NCI-H1694 treated with DMSO at 0.1 percent for 48 hours (cell line): ENCODE data around the gene HOXA9.

Source experiments
- DNase-seq: peaks from one replicate; lab custom pipeline; 2025; lab: John Stamatoyannopoulos, UW

Gene HOXA9

DNA sequence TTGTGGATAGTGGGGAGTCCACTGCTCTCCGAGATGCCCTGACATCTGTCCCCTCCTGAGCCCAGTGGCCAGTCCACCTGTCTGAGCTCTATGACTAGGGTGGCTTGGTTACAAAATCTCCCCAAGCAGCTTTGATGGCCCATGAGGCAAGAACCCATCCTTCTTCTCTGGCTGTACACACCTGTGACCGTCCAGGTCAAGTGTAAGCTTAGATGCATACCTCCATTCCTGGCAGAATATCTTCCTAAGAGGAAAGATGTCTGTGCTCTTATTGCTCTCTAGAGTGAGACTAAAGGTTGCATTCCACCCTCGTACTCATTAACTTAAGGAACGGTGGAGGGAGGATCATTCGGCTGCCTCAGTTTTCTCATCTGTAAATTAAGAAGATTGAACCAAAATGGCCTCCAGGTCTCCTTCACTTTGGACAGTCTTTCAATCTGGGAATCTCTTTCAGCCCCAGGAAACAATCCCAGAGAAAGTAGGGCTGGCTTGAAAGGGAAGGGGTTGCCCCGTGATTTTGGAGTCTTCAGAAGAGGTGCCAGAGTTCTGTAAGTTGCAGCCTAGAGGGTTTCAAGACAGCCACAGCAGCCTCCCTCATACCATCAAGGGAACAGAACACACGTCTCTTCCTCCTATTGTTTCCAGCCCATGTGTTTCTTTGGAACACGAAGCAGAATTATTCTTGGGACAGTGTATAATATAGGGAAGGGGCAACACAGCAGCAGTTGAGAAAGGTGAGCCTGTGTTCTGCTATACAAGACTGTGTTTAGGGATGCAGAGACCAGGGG is 40.2 kb downstream of the HOXA9 start:
- no peak for DNase-seq

DNA sequence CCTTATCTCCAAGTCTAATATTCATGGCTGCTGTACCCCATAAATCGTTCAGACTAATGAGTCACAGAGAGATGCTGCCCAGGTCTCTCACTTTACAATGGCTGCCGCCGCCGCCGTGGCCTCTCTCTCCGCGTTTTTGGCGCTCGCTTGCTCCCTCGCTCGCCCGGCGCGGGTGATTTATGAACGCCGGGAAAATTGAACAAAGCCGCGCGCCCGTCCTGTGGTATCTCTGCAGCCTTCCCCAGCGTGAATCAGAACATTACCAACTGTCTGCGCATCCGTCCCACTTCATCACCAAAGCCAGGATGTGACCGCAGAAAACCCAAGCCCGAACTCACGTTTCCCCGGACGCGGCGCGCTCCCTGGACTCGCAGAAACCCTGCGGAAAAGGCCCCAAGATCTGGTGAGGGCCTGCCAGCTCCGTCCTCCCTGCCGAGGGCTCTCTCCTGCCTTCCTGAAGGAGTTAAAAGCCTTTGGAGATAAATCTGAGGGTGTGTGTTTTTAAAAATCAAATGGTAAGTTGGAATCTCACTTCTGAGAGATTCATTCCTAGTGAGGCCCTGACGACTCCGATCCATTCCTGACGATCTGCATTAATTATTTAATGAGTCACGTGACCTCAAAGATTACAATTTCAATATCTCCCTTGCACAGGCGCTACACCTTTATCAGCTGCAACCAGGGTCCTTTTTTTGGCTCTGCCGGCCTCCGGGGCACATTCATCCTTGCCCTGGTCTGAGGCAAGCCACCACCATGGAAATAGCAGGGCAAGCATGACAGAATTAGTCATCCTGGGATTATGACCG is 41.0 kb downstream of the HOXA9 start:
- DNase-seq = no peak

DNA sequence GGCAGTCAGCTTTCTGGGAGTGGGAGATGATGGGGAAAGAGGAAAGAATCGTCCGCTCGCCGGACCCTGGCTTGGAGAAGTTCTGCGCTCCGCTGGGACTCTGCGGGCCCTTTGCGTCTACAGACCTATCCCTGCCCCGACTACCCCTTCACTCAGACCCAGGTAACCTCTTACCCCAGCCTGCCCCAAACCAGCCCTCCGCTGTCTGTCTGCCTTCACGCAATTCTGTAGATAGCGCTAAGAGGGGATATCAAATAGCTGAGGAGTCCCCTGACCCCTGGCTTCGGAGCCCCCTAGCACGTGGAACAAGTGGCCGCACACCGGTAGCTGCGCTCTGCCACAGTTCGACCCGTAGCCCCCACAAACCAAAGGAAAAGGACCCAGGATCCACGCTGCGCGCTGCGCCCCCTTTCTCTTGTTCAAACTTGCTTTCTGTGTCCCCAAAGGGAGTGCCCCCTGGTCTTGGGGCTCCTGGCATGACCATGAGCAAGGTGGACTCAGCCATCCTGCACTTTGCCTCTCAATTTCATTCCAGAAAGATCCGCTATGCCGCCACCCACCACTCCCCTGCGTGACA is 41.8 kb downstream of the HOXA9 start:
- no peak for DNase-seq

DNA sequence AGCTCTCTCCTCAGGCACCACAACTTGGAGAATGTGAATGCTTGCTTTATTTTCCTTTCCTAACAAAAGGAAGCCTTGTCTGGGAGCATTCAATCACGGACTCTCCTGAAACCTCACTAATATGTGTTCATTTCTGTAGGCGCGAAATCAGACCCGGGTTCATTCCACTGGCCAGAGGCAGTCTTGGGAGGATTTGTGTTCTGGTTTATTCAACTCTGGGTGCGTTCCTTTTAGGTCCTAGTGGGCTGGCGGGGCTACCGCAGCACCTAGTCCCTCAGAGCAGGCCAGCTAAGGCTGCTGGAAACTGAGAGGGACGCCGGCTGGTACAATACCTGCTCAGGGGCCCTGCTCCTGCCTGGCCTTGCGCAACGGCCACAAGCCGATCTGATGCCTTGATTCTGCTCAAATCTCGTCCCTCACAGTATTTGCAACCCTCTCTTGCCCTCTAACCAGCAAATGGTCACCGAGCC is 42.3 kb downstream of the HOXA9 start:
- DNase-seq = no peak

GRCh38 chr7:27122077-27122910 is 43.0 kb downstream of the HOXA9 start:
- DNase-seq = no peak

GRCh38 chr7:27121684-27122076 is 43.7 kb downstream of the HOXA9 start:
- DNase-seq = no peak

DNA sequence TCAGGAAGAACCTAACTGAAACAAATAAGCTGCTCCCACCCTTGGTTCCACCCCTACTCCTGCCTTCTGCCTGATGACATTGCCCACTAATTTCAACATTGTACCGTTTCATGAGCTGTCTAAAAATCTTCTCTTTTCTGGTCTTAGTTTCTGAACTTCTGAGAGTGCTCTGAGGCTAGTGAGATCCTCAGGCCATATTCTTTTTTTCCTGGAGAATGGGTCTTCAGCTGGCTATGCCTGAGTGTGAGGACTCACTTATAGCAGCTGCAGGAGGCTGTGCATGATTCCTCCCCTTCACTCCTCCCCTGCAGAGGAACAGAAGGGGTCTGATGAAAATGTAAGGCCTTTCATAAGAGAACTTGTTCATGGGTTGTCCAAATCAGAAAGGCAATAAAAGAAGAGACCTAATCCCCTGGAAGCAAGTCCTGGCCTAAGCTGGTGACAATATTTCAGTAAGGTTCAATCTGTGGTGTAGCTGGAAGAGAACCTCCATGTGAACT is 45.9 kb downstream of the HOXA9 start:
- no peak for DNase-seq

DNA sequence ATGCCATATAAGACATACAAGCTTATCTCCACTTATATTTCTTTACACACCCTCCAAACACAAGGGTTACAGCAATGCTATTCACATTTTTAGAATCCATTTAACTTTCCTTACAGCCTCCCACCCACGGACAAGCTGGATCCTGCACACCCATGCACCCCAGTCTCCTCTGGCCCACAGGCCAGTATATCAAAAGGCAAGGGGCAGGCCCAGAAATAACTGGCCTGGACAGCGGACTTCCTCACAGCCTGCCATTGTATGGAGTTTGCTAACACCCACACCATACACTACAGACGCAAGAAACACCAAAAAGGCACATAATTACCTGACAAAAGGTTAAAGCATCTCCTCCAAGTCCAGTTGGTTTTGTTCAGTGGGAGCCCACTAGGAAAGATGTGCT is 46.8 kb downstream of the HOXA9 start:
- DNase-seq = no peak

DNA sequence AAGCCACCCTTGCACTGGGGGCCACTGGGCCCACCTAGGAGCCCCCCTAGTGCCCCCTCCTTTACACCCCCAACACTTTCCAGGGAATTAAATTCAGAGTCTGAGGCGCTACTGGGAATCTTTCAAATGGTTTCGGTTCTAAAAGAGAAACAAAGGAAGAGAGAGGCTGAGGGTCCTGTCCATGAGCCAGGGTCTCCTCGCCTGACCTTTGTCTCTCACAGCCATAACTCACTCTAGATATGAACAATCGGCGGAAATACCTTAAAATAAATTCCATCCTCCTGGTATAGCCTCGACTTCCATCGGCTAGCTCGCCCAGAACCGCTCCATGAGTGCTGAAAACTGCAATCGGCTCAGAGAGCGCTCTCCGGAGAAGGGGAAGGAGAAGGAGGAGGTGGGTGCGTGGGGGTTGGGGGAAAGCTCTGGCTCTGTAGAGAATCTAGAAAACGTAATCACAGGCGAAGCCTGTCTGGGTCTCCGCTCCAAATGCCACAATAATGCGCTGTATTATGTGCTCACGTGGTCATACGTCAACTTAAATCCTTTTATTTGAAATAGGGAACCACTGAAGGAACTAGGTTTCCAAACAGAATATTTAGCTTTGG is 47.3 kb downstream of the HOXA9 start:
- no peak for DNase-seq

DNA sequence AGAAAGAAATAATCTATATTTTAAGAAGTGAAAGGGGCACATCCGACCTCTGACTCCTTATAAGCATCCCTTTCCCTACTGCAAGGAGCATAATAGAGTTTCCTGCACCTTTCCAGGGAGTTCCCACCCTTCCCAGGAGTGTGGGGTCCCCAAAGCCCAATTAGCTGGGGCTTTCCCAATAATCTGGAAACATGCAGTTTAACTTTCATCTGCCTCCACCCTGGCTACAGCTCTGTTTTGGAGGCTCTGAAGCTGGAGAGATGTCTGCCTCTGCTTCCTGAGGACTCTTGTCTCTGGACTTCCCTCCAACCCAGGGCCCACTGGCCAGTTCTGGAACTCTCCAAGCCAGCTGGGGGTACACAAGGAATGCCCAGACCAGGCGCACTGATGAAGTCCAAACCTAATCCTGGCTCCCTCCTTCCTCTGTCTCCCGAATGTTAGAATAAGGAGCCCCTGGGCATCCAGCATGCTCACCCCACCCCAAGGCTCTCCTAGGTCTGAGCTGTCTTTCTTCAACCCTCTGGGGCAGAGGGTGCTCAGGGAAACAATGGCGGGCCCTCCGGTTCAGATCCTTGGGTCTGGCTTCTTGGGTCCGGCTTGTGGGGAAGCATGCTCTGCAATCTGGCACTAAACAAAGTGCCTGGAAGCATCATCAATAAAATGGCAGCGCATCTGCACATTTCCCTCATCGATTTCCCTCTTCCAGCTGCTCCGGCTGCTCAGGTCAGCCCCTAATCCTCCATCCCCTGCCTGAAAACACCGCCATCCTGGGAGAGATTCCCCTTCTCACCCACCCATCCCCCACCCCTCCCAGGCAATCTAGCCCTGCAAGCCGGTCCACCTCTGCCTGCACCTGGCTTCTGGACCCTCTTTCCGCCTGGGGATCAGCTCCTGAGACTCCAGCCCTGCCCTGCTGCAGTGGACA is 48.1 kb downstream of the HOXA9 start:
- DNase-seq = no peak

DNA sequence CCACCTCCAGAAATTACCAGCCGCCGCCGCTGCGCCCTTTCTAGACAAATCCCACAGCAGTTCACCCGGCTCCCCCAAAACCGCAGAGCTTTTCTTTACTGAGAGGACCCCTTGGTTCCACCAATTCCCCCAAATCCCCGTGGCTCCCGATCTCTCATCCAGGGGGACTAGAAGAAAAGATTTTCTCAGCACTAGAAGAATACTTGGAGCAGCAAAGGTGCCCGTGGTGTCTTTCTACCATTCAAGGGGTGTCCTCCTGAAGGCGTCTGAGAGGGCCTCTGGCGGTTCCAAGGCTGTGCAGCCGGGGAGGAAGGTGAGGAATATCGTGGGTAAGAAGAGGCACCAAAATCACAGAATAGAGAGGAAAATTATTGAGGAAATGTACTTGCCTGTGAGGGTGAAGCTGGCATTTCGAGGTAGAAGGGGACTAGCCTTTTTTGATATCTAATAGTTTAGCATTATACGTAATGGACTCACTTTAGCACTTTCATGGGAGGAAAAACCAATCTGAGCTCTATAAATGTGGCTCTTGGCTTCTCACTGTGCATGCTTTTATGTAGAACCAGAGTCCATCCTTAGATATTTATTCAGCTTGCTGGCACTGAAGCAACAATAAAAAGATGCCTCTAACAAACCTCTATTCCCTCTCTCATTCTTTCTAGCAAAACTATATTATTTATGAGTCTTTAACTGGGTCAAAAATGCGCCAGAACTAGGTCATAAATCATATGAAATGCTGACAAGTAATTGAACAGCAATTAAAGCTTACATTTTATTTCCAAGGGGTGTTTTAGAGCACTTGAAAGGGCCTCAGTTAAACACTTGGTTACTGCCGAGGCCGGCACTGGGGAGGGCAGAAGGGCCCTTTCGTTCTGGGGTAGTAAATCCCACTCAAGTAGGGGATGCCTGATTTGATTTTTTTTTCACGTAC is 49.0 kb downstream of the HOXA9 start:
- DNase-seq = no peak

GRCh38 chr7:27115221-27116026 is 49.9 kb downstream of the HOXA9 start:
- DNase-seq = no peak

DNA sequence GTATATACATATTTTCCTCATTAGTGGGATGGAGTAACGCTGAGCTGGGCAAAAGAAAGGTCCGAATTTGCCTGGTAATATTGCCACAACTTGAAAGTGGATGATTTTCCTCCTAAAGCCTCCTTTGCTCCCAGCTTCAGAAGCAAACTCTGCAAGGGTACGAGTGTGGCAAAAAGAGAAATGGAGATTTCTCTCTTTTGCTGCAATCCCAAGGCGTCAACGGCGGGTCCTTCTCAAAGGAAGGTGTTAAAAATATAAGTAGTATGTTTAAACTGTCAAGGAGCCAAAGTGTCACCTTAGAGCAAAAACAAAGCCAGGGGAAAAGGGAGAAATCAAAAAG is 50.5 kb downstream of the HOXA9 start:
- no peak for DNase-seq

- no peak for DNase-seq
Observed at GRCh38 chr7:27113991-27114769, 51.2 kb downstream of the HOXA9 start.

DNA sequence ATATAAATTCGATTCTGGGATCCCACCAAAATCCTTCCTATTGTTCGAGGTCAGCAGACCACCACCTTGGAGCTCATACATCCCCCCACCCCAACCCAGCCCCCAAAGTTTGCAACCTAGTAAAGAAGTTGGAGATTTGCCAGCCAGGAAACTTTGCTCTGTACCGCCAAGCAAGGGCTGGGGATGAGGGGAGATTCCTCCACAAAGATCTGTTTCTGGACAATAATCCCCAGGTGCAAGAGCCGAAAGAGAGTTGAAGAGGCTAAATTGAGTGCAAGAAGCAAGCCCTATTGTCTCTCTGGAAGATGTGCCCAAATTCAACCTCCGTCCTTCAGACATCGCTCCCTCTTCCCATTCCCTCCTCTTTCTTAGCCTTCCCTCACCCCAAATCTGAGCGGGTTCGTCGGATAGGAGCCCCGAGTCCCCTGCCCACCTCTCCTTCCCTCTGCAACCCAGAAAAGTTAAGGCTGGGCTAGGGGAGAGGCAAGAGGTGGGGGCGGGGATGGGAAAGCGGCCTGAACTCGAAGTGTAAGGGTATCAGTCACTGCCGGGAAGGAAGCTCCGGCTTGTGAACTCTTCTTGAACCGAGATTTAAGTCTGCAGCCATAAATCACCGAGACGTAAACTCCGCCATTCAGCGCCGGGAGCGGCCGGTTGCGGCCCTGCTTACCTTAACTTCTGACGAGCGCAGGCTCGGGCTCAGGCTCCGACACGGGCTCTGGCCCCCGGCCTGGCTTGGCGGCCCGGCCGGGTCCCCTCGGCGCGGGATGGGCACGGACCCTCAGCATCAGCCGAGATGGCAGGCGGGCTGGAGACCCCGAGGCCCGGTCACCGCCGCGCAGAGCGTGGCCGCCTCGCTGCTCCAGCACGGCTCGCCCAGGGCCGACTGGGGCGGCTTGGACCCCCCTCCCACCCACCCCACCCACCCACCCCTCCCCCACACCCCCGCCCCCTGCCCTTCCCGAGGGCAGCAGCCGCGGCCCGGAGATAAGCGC is 52.1 kb downstream of the HOXA9 start:
- DNase-seq = no peak
